Mesenchymal stem cell (in vitro differentiated cells and primary cell): ENCODE measurements around the gene WAC.

Source experiments
- DNase-seq: peaks from one replicate; pipeline ENCODE4 v3.0.0-alpha.2; 2013
- H2AFZ ChIP-seq: one replicate; pipeline ENCODE4 v1.6.1; 2013; ENCODE audit warnings: low read depth, mild to moderate bottlenecking, control low read depth, inconsistent platforms, low read length, moderate library complexity
- H2AK5ac ChIP-seq: 2 replicates; pipeline ENCODE4 v1.6.1; 2013; ENCODE audit warnings: low read length, moderate library complexity, mild to moderate bottlenecking, inconsistent platforms; ENCODE audit not compliant: severe bottlenecking
- H2BK120ac ChIP-seq: one replicate; pipeline ENCODE4 v1.6.1; 2013; ENCODE audit warnings: low read depth, mild to moderate bottlenecking, inconsistent platforms, low read length, moderate library complexity
- H2BK12ac ChIP-seq, 2 experiments: one replicate each; pipeline ENCODE4 v1.6.1; 2013; ENCODE audit warnings: inconsistent platforms in 2 of 2, low read length in 2 of 2, mild to moderate bottlenecking in 2 of 2, moderate library complexity in 2 of 2, control low read depth in 1 of 2
- H2BK15ac ChIP-seq: one replicate; pipeline ENCODE4 v1.6.1; 2013; ENCODE audit warnings: mild to moderate bottlenecking, low read depth, inconsistent platforms; ENCODE audit not compliant: poor library complexity, severe bottlenecking
- H2BK5ac ChIP-seq: 2 replicates; pipeline ENCODE4 v1.6.1; 2013; ENCODE audit warnings: low read depth, mild to moderate bottlenecking, low read length, control low read depth, inconsistent platforms; ENCODE audit not compliant: poor library complexity, severe bottlenecking
- H3K14ac ChIP-seq, 2 experiments: one replicate each; pipeline ENCODE4 v1.6.1; 2013; ENCODE audit warnings: inconsistent platforms in 2 of 2, low read length in 2 of 2, control low read depth in 1 of 2, mild to moderate bottlenecking in 1 of 2, moderate library complexity in 1 of 2
- H3K18ac ChIP-seq, 2 experiments: one replicate each; pipeline ENCODE4 v1.6.1; 2013; ENCODE audit warnings: inconsistent platforms in 2 of 2, low read length in 2 of 2, control low read depth in 1 of 2, low read depth in 1 of 2, mild to moderate bottlenecking in 1 of 2
- H3K23ac ChIP-seq, 2 experiments: one replicate each; pipeline ENCODE4 v1.6.1; 2013; ENCODE audit warnings: inconsistent platforms in 2 of 2, low read length in 2 of 2, mild to moderate bottlenecking in 2 of 2, moderate library complexity in 2 of 2, control low read depth in 1 of 2
- H3K27ac ChIP-seq: 2 replicates; pipeline ENCODE4 v1.5.1; 2013; ENCODE audit warnings: mild to moderate bottlenecking, moderate library complexity, low read length, control low read depth, inconsistent platforms; ENCODE audit not compliant: poor library complexity, severe bottlenecking
- H3K27me3 ChIP-seq, 2 experiments: 2 replicates each; pipeline versions ENCODE4 v1.6.1 to v1.7.0; 2013; ENCODE audit warnings: low read length in 2 of 2, mild to moderate bottlenecking in 2 of 2, moderate library complexity in 2 of 2, control low read depth in 1 of 2, inconsistent platforms in 1 of 2; ENCODE audit not compliant: control insufficient read depth in 1 of 2, insufficient read depth in 1 of 2
- H3K36me3 ChIP-seq, 2 experiments: 2 replicates each; pipeline versions ENCODE4 v1.6.1 to v1.7.0; 2013; ENCODE audit warnings: low read length in 2 of 2, control low read depth in 1 of 2, inconsistent platforms in 1 of 2, low read depth in 1 of 2, mild to moderate bottlenecking in 1 of 2; ENCODE audit not compliant: insufficient read depth in 2 of 2, control insufficient read depth in 1 of 2
- H3K4ac ChIP-seq, 2 experiments: one replicate each; pipeline ENCODE4 v1.6.1; 2013; ENCODE audit warnings: inconsistent platforms in 2 of 2, low read length in 2 of 2, mild to moderate bottlenecking in 2 of 2, moderate library complexity in 2 of 2, control low read depth in 1 of 2, low read depth in 1 of 2
- H3K4me1 ChIP-seq: 2 replicates; pipeline ENCODE4 v1.6.1; 2013; ENCODE audit warnings: low read depth, low read length, control low read depth; ENCODE audit not compliant: control insufficient read depth, insufficient read depth
- H3K4me2 ChIP-seq: 2 replicates; pipeline ENCODE4 v1.6.1; 2013; ENCODE audit warnings: low read length, mild to moderate bottlenecking, inconsistent platforms; ENCODE audit not compliant: poor library complexity, severe bottlenecking
- H3K4me3 ChIP-seq, 2 experiments: 2 replicates each; pipeline versions ENCODE4 v1.5.1 to v1.7.0; 2013; ENCODE audit warnings: low read length in 2 of 2, mild to moderate bottlenecking in 2 of 2, control low read depth in 1 of 2, low read depth in 1 of 2; ENCODE audit not compliant: insufficient read depth in 1 of 2
- H3K79me1 ChIP-seq: replicated peaks from 2 replicates; pipeline ENCODE4 v1.6.1; 2013; ENCODE audit warnings: mild to moderate bottlenecking, control low read depth, low read length, inconsistent platforms; ENCODE audit not compliant: poor library complexity, severe bottlenecking
- H3K9ac ChIP-seq: 2 replicates; pipeline ENCODE4 v1.7.0; 2013; ENCODE audit warnings: mild to moderate bottlenecking, low read length, moderate library complexity
- H3K9me3 ChIP-seq: 2 replicates; pipeline ENCODE4 v1.7.0; 2013; ENCODE audit warnings: mild to moderate bottlenecking, low read length; ENCODE audit not compliant: control insufficient read depth
- H4K8ac ChIP-seq: one replicate; pipeline ENCODE4 v1.6.1; 2013; ENCODE audit warnings: inconsistent platforms, mild to moderate bottlenecking, low read length, moderate library complexity
- H4K91ac ChIP-seq: one replicate; pipeline ENCODE4 v1.6.1; 2013; ENCODE audit warnings: mild to moderate bottlenecking, low read length, inconsistent platforms
- WGBS: methylation state at CpG from one replicate; pipeline ENCODE4 v1.1.7; 2013; ENCODE audit warnings: mixed read lengths; 5-methylcytosine and 5-hydroxymethylcytosine counted together

WAC gene

GRCh38 chr10:28544058-28544457, 11.1 kb downstream of the WAC start:
- no peaks in the 10 kb centered on the region for H3K27me3 ChIP-seq

GRCh38 chr10:28545967-28546644, 13.2 kb downstream of the WAC start:
- Histone ChIP-seq H3K4ac (no peak overlapping the region), H3K27me3 (no peaks in the 10 kb centered on the region), H3K4me2 (no peak overlapping the region), H3K9ac (no peak overlapping the region), H2AFZ (no peak overlapping the region), H3K4me3 (no peak overlapping the region), H3K27ac (no peak overlapping the region), H2BK15ac (no peak overlapping the region), H3K36me3 (peaks cover 9 to 85% of the 10 kb centered on the region in 2 experiments), H2BK5ac (no peak overlapping the region), H3K23ac (no peak overlapping the region), H3K18ac (no peak overlapping the region), H4K91ac (no peak overlapping the region), H3K79me1 (no peaks in the 10 kb centered on the region), H3K9me3 (no peaks in the 10 kb centered on the region), H4K8ac (no peak overlapping the region), H3K14ac (no peak overlapping the region), H3K4me1 (peaks cover 4% of the 10 kb centered on the region), H2AK5ac (no peak overlapping the region), H2BK12ac (no peak overlapping the region), H2BK120ac (no peak overlapping the region)
- WGBS, result 100% methylated on average over 2 of the region's 4 CpGs
- no peak for DNase-seq

More at GRCh38 chr10:28544058-28544457, 11.1 kb downstream of the WAC start:
- Histone ChIP-seq H2AK5ac (no peak overlapping the region), H3K36me3 (peaks cover 10 to 85% of the 10 kb centered on the region in 2 experiments), H3K9me3 (no peaks in the 10 kb centered on the region), H3K79me1 (no peaks in the 10 kb centered on the region), H3K27ac (no peak overlapping the region), H3K4me1 (peaks cover 4% of the 10 kb centered on the region), H3K4me3 (no peak overlapping the region), H2AFZ (no peak overlapping the region), H2BK15ac (no peak overlapping the region), H3K23ac (no peak overlapping the region), H3K4ac (no peak overlapping the region), H2BK5ac (no peak overlapping the region), H3K9ac (no peak overlapping the region), H3K4me2 (no peak overlapping the region), H4K91ac (no peak overlapping the region), H4K8ac (no peak overlapping the region), H3K18ac (no peak overlapping the region), H3K14ac (no peak overlapping the region), H2BK120ac (no peak overlapping the region), H2BK12ac (no peak overlapping the region)
- no peak for DNase-seq
- WGBS, result 96% methylated on average over 5 of the region's 5 CpGs

GRCh38 chr10:28548781-28549498, 16.0 kb downstream of the WAC start:
- Histone ChIP-seq H2BK120ac (no peak overlapping the region), H2AFZ (no peak overlapping the region), H3K23ac (no peak overlapping the region), H3K18ac (no peak overlapping the region), H3K9ac (no peak overlapping the region), H4K91ac (no peak overlapping the region), H3K4me3 (no peak overlapping the region), H3K4ac (no peak overlapping the region), H2BK12ac (no peak overlapping the region), H3K36me3 (peaks cover 12 to 74% of the 10 kb centered on the region in 2 experiments), H3K4me1 (peaks cover 6% of the 10 kb centered on the region), H3K79me1 (no peaks in the 10 kb centered on the region), H3K27ac (no peak overlapping the region), H3K14ac (no peak overlapping the region), H4K8ac (no peak overlapping the region), H3K4me2 (no peak overlapping the region), H2AK5ac (no peak overlapping the region), H3K9me3 (no peaks in the 10 kb centered on the region), H2BK15ac (no peak overlapping the region), H3K27me3 (no peaks in the 10 kb centered on the region), H2BK5ac (no peak overlapping the region)
- WGBS, result 82% methylated on average over 1 of the region's 2 CpGs
- no peak for DNase-seq

GRCh38 chr10:28551086-28551485, 18.2 kb downstream of the WAC start:
- Histone ChIP-seq H4K8ac (no peak overlapping the region), H3K9me3 (no peaks in the 10 kb centered on the region), H4K91ac (no peak overlapping the region), H3K4me2 (no peak overlapping the region), H3K4me1 (peaks cover 4% of the 10 kb centered on the region), H3K23ac (no peak overlapping the region), H2AFZ (no peak overlapping the region), H2BK120ac (no peak overlapping the region), H3K27me3 (no peaks in the 10 kb centered on the region), H3K79me1 (no peaks in the 10 kb centered on the region), H3K4me3 (no peak overlapping the region), H3K4ac (no peak overlapping the region), H3K27ac (no peak overlapping the region), H2BK15ac (no peak overlapping the region), H3K9ac (no peak overlapping the region), H3K36me3 (peaks cover 12 to 78% of the 10 kb centered on the region in 2 experiments), H2AK5ac (no peak overlapping the region), H2BK12ac (no peak overlapping the region), H2BK5ac (no peak overlapping the region), H3K14ac (no peak overlapping the region), H3K18ac (no peak overlapping the region)
- no peak for DNase-seq
- 100% methylated on average over 2 of the region's 3 CpGs for WGBS
